Activated naive CD4-positive, alpha-beta T cell treated with anti-CD3 and anti-CD28 coated beads for 36 hours (primary cell): ENCODE measurements around the gene TYW1. TPM values are rescaled to one million over a fixed set of nuclear protein-coding genes. Genes with fewer than 3 reads are reported as not detected.
"Not testable (repeated sequence)": the region's sequence is repeated elsewhere in the genome, so short reads cannot be mapped to it uniquely, and the experiment has no call there.

Experiments used
- CTCF ChIA-PET: fragments of 350-600 bp; sonication (Branson Sonifier 250); formaldehyde crosslinking; loops from one replicate; lab custom pipeline; 2021; ENCODE audit warnings: antibody characterized with exemption; lab: Charles Lee
- DNase-seq: peaks from one replicate; pipeline ENCODE4 v3.0.0-alpha.2; 2020
- H3K27ac Mint-ChIP-seq: one replicate; pipeline ENCODE4 v1.8.0; 2021; ENCODE audit warnings: mild to moderate bottlenecking, mixed read lengths
- H3K27me3 Mint-ChIP-seq: one replicate; pipeline ENCODE4 v1.8.0; 2021; ENCODE audit warnings: low read depth, mixed read lengths
- H3K36me3 Mint-ChIP-seq: one replicate; pipeline ENCODE4 v1.8.0; 2021; ENCODE audit warnings: low read depth, mixed read lengths
- H3K4me1 Mint-ChIP-seq: one replicate; pipeline ENCODE4 v1.8.0; 2021; ENCODE audit warnings: low read depth, mixed read lengths
- H3K4me3 Mint-ChIP-seq: one replicate; pipeline ENCODE4 v1.8.0; 2021; ENCODE audit warnings: mild to moderate bottlenecking, moderate library complexity, mixed read lengths
- H3K9me3 Mint-ChIP-seq: one replicate; pipeline ENCODE4 v1.8.0; 2021; ENCODE audit warnings: mixed read lengths
- intact Hi-C: fragments of 100-400 bp; cut with micrococcal nuclease; formaldehyde crosslinking; loops from one replicate; pipeline ENCODE4 v1.15.1; 2023
- total RNA-seq, 2 experiments: library from RNA; stranded (reverse); gene quantifications; one replicate each; pipeline ENCODE4 v1.2.3, GENCODE V29; 2021

Gene TYW1
- total RNA-seq, 2 experiments from 2014 or later: 12.9 to 13.5 TPM

GRCh38 chr7:67192123-67192702 is 195.6 kb downstream of the TYW1 start:
- H3K4me3 Mint-ChIP-seq, CTCF ChIA-PET, H3K27me3 Mint-ChIP-seq, H3K9me3 Mint-ChIP-seq, intact Hi-C loops, DNase-seq, H3K27ac Mint-ChIP-seq: not testable (repeated sequence)
- Mint-ChIP-seq H3K36me3 (peaks cover 15% of the 10 kb centered on the region), H3K4me1 (peaks cover 12% of the 10 kb centered on the region)

DNA sequence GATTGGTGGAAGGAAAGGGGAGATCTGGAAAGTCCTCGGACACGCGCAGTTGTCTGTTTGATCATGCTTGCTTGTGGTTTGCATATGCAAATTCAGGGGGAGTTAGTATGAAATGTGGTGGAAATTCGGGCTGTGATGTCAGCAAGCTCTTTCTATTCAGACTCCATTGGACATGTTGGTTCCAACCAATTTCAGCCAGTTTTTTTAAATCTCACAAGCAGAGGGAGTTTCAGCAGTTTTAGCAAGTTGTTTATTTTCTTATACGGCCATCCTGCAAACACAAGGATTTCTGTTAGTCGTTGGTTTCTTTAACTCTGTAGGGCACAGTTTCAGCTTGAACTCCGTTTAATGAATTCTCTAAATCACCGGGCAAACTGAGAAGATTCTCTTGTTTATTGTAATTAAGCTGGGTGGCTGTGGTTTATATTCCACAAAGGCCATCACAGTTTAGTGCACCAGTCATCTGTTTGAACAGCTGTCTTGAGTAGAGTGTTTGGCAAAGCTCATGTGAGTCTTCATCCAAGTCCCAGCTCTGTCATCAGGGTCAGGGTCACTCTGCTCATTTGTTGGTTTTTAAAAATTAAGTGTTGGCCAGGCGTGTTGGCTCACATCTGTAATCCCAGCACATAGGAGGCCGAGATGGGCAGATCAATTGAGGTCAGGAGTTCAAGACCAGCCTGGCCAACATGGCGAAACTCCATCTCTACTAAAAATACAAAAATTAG is 196.4 kb downstream of the TYW1 start:
- intact Hi-C loops, H3K9me3 Mint-ChIP-seq, H3K27ac Mint-ChIP-seq, CTCF ChIA-PET, DNase-seq, H3K27me3 Mint-ChIP-seq, H3K4me3 Mint-ChIP-seq: not testable (repeated sequence)
- peaks cover 16% of the 10 kb centered on the region for H3K36me3 Mint-ChIP-seq
- H3K4me1 Mint-ChIP-seq: peaks cover 12% of the 10 kb centered on the region

DNA sequence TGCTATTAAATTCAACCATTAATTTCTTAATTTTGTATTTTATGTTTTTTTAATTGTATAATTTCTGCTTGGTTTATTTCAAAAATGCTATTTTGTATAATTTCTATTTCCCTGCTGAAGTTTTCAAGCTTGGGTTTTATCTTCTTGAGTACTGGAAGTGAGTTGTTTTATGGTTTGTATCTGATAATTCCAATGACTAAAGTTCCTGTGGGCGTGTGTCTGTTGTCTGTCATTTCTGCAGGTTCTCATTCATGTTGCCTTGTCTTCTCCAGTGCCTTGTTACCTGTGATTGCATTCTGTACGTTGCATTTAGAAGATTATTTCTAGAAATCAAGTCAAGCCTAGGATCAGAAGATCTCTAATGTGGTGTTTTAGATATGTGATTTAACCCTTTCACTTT is 199.5 kb downstream of the TYW1 start:
- CTCF ChIA-PET, intact Hi-C loops, H3K27me3 Mint-ChIP-seq, H3K4me3 Mint-ChIP-seq, H3K9me3 Mint-ChIP-seq, H3K27ac Mint-ChIP-seq, DNase-seq, H3K4me1 Mint-ChIP-seq: not testable (repeated sequence)
- peaks cover 29% of the 10 kb centered on the region for H3K36me3 Mint-ChIP-seq

- CTCF ChIA-PET, intact Hi-C loops: not testable (repeated sequence)
These were observed 202.4 kb downstream of the TYW1 start for GRCh38 chr7:67198865-67199526.

DNA sequence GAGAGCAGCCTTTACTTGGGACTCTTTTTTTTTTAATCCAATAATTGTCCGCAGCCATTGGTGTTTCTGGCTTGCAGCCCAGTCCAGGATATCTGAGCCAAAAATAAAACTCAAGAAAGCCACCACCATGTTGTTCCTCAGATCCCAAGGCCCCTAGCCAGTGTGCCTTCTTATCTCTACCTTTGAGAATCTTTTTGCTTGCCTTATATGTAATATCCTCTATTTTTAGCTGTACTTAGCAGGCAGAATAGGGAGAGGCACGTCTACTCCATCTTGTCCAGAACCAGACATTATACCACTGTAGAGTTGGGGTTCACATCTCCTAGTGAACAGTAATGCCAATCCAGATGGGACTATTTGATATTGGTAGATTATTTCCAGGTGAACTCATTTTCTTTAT is 209.1 kb downstream of the TYW1 start:
- H3K27me3 Mint-ChIP-seq, DNase-seq, H3K4me1 Mint-ChIP-seq, intact Hi-C loops, H3K9me3 Mint-ChIP-seq, H3K27ac Mint-ChIP-seq, CTCF ChIA-PET, H3K4me3 Mint-ChIP-seq: not testable (repeated sequence)
- peaks cover 29% of the 10 kb centered on the region for H3K36me3 Mint-ChIP-seq

More at GRCh38 chr7:67198865-67199526, 202.4 kb downstream of the TYW1 start:
- H3K9me3 Mint-ChIP-seq, H3K4me3 Mint-ChIP-seq, DNase-seq, H3K27ac Mint-ChIP-seq, H3K27me3 Mint-ChIP-seq, H3K4me1 Mint-ChIP-seq: not testable (repeated sequence)
- peaks cover 28% of the 10 kb centered on the region for H3K36me3 Mint-ChIP-seq

DNA sequence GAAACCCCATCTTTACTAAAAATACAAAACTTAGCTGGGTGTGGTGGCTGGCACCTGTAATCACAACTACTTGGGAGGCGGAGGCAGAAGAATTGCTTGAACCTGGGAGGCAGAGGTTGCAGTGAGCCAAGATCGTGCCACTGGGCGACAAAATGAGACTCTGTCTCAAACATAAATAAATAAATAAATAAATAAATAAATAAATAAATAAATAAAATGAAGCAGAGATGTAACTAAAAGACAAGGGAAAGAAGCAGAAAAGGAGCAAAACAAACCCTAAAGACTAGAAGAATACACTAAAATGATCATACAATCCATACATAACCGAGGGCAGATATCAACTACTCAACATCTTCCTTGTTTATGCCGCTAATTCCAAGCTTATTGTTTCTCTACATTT is 209.8 kb downstream of the TYW1 start:
- Mint-ChIP-seq H3K9me3 (no peaks in the 10 kb centered on the region), H3K4me3 (no peak overlapping the region), H3K27me3 (no peaks in the 10 kb centered on the region), H3K27ac (no peak overlapping the region), H3K36me3 (peaks cover 30% of the 10 kb centered on the region), H3K4me1 (peaks cover 5% of the 10 kb centered on the region)
- intact Hi-C loops: no loop called here
- no peak for DNase-seq
- CTCF ChIA-PET: no interaction called here

DNA sequence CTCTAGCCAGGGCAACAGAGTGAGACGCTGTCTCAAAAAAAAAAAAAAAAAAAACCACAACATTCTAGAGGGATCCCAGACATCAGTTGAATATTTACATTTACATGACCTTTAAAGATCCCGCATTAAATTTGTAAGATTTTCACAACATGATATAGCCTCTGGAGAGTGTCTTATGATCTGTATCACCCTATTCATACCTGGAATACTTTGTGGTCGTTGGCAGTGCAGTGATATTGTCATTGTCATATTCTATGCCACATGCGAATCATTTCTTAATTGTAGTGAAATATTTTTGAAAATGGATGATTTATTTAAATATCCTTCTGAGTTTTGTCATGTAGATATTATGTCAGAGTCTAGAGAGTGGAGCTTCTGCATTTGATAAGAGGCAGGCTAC is 212.0 kb downstream of the TYW1 start:
- H3K27ac Mint-ChIP-seq, H3K9me3 Mint-ChIP-seq, intact Hi-C loops, DNase-seq, H3K4me1 Mint-ChIP-seq, H3K4me3 Mint-ChIP-seq, H3K27me3 Mint-ChIP-seq: not testable (repeated sequence)
- CTCF ChIA-PET: interaction anchor here (0.6 kb wide), 3 partner anchors 11 to 904 kb away, joined by 3 to 5 read pairs (median 3); no protein-coding TSS in a partner anchor
- H3K36me3 Mint-ChIP-seq: peaks cover 37% of the 10 kb centered on the region

DNA sequence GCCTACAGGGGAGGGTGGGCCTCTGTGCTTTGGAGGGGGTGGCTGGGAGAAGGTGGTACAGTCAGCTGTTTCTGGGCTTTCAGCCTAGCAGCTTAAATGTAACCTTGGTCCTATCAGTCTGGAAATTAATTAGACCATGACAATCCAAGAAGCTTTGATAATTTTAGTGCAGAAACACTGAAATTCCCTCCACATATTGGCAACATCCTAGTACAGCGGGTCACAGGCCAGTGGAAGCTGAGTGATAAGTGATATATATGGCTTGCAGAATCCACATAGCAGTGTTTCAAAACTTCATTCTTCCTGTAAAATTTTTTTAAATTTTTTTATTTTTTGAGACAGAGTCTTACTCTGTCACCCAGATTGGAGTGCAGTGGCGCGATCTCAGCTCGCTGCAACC is 212.6 kb downstream of the TYW1 start:
- Mint-ChIP-seq H3K9me3 (no peaks in the 10 kb centered on the region), H3K36me3 (peaks cover 41% of the 10 kb centered on the region), H3K4me3 (no peak overlapping the region), H3K4me1 (no peaks in the 10 kb centered on the region), H3K27ac (no peak overlapping the region), H3K27me3 (no peaks in the 10 kb centered on the region)
- CTCF ChIA-PET: interaction anchor here (0.6 kb wide), 2 partner anchors 11 to 905 kb away, joined by 3 to 5 read pairs; no protein-coding TSS in a partner anchor
- no peak for DNase-seq
- intact Hi-C loops: no loop called here

DNA sequence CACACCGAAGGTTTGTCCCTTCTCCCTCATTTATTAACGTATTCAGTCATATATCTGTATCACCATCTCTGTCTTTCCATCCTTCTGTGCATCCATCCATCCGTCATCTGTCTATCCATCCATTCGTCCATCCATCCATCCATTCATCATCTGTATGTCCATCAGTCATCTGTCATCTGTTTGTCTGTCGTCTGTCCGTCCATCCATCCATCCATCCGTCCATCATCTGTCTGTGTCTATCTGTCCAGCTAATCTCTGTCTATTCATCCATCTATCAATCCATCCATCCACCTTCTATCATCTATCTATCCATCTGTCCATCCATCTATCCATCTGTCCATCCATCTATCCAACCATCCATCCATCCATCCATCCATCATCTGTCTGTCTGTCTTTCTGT is 213.9 kb downstream of the TYW1 start:
- Mint-ChIP-seq H3K36me3 (peaks cover 38% of the 10 kb centered on the region), H3K27ac (no peak overlapping the region), H3K27me3 (no peaks in the 10 kb centered on the region), H3K4me3 (no peak overlapping the region), H3K9me3 (peaks cover 1% of the 10 kb centered on the region), H3K4me1 (peaks cover 2% of the 10 kb centered on the region)
- intact Hi-C loops: no loop called here
- no peak for DNase-seq
- CTCF ChIA-PET: no interaction called here

GRCh38 chr7:67211650-67212330 is 215.2 kb downstream of the TYW1 start:
- intact Hi-C loops, CTCF ChIA-PET, H3K9me3 Mint-ChIP-seq, DNase-seq, H3K4me3 Mint-ChIP-seq, H3K27me3 Mint-ChIP-seq, H3K4me1 Mint-ChIP-seq, H3K27ac Mint-ChIP-seq: not testable (repeated sequence)
- peaks cover 41% of the 10 kb centered on the region for H3K36me3 Mint-ChIP-seq

- H3K9me3 Mint-ChIP-seq, H3K27me3 Mint-ChIP-seq, H3K4me3 Mint-ChIP-seq, intact Hi-C loops, H3K4me1 Mint-ChIP-seq, DNase-seq, CTCF ChIA-PET, H3K27ac Mint-ChIP-seq: not testable (repeated sequence)
- peaks cover 41% of the 10 kb centered on the region for H3K36me3 Mint-ChIP-seq
These were observed 216.4 kb downstream of the TYW1 start for GRCh38 chr7:67213038-67213437.

DNA sequence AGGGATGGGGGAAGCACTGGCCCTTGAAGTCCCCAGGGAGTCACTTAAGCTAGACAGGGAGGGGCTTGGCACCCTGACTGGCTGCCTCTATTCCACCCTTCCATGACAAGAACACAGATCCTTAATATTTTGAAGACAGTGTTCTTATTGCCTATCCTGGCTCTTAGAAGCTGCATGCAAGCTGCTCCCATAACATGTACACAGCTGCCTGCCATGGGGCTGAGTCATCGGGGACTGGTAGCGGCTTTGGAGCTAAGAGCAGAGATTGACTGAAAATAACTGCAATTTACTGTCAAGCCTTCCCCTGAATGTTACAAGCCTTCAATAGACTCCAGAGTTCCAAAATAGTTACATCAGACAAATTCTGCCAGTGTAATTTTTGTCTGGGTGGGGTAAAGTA is 226.9 kb downstream of the TYW1 start:
- Mint-ChIP-seq H3K36me3 (peaks cover 31% of the 10 kb centered on the region), H3K4me1 (peaks cover 12% of the 10 kb centered on the region)
- intact Hi-C loops, DNase-seq, H3K27ac Mint-ChIP-seq, H3K9me3 Mint-ChIP-seq, CTCF ChIA-PET, H3K4me3 Mint-ChIP-seq, H3K27me3 Mint-ChIP-seq: not testable (repeated sequence)
